ENCODE data around the gene EXT2.

Gene EXT2

DNA sequence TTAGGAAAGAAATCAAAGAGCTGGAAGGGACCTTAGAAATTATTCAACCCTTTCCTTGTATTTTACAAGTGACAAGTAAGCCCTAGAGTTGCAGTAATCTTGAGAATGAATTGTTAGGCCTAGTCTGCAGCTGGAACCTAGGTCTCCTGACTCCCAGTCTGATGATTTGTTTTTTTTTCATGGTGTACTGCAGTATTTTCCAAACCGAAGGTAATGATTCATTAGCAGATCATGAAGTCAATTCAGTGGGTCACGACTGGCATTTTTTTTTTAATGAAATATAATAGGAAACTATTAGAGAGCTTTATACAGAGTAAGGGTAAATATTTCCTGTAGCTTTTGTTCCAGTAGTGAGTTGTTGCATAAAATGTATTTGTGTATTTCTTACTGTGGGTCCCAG is 42.8 kb downstream of the EXT2 start:
- Histone ChIP-seq H3K4me3 (ENCODE audit: low read length) (no peak overlapping the region), H3K9me3 (ENCODE audit: control insufficient read depth, low read depth, low read length) (no peaks in the 10 kb centered on the region), H3K27ac (ENCODE audit: low read length) (no peak overlapping the region), H3K4me1 (ENCODE audit: control insufficient read depth, low read depth, low read length) (no peaks in the 10 kb centered on the region), H3K27me3 (ENCODE audit: control insufficient read depth, insufficient read depth, low read length) (no peaks in the 10 kb centered on the region), H3K36me3 (ENCODE audit: control insufficient read depth, low read depth, low read length) (no peaks in the 10 kb centered on the region), H3K9ac (ENCODE audit: low read length) (no peak overlapping the region)

DNA sequence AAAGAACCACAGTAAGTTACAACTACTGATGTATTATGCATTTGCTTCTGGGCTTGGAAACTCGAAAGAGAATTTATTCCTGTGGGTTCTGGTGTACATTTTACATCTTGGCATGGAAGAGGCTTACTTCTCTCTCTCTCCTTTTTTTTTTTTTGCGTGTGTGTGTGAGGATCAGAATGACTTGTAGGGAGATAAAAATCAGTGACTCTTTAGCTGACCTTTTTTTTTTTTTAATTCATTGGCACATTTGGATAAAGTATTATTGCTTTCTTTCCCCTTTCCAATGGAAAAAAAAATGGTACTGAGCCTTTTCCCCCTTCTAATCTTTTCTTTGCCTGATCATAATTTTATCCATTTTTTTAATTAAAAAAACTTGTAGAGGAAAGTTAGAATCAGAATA is 43.5 kb downstream of the EXT2 start:
- no peaks in the 10 kb centered on the region for H3K27me3 ChIP-seq (ENCODE audit: control insufficient read depth, insufficient read depth, low read length)
- no peak overlapping the region for H3K4me3 ChIP-seq (ENCODE audit: low read length)
- no peaks in the 10 kb centered on the region for H3K4me1 ChIP-seq (ENCODE audit: control insufficient read depth, low read depth, low read length)
- no peak overlapping the region for H3K27ac ChIP-seq (ENCODE audit: low read length)
- no peaks in the 10 kb centered on the region for H3K36me3 ChIP-seq (ENCODE audit: control insufficient read depth, low read depth, low read length)
- no peaks in the 10 kb centered on the region for H3K9me3 ChIP-seq (ENCODE audit: control insufficient read depth, low read depth, low read length)
- H3K9ac ChIP-seq (ENCODE audit: low read length) = no peak overlapping the region

DNA sequence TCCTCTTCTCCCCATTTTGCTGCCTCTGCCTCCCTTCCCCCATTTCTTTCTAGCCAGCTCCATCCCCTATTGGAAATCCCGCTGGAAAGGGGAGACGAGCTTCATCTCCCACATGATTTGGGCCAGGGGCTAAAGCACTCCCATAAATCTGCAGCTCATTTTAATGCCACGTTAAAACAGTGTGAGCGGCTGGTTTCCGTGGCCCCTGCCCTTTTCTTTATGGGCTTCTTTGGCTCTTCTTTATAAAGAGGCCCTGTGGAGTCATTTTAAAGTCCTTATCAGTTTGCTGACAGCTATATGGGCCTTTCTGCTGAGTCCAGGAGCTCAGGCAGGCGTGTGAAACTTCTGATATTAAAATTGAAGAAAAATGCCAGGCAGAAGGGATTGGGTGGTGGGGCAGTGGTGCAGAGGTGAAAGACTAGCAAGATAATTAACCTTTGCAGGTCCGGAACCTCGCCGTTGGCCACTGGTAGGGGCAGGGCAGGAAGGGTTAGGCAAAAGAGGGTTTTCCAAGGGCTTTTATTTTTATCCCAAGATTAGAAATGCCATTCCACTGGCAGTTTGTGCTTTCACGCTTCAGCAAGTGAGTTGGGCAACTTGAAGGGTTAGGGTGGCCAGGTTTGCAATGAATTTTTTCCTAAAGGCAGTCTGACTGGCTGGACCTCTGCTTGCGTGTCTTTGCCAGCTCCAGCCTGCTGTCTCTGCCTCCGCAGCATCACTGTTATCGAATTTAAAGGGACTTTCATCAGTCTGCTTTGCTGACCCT is 44.3 kb downstream of the EXT2 start:
- Histone ChIP-seq H3K36me3 (ENCODE audit: control insufficient read depth, low read depth, low read length) (no peaks in the 10 kb centered on the region), H3K4me3 (ENCODE audit: low read length) (no peak overlapping the region), H3K27ac (ENCODE audit: low read length) (no peak overlapping the region), H3K9ac (ENCODE audit: low read length) (no peak overlapping the region), H3K9me3 (ENCODE audit: control insufficient read depth, low read depth, low read length) (no peaks in the 10 kb centered on the region), H3K27me3 (ENCODE audit: control insufficient read depth, insufficient read depth, low read length) (no peaks in the 10 kb centered on the region), H3K4me1 (ENCODE audit: control insufficient read depth, low read depth, low read length) (no peaks in the 10 kb centered on the region)

DNA sequence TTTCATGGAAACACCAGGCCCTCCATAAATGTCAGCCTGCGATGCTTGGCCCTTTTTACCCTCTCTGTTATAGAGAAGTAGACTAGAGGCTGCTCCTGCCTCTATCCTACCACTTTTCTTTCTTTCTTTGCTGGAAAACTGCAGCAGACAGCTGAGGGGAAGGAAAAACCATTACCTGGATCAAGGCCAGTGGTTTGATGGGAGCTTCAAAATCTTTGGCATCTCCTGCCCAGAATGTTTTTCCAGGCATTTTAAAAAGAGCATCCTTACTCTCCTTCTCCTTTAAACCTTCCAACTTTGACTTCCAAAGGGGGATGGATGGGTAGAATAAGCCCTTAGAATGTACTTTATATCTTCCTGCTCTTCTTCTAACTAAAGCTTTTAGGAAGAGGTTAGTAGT is 44.9 kb downstream of the EXT2 start:
- no peaks in the 10 kb centered on the region for H3K27me3 ChIP-seq (ENCODE audit: control insufficient read depth, insufficient read depth, low read length)
- no peaks in the 10 kb centered on the region for H3K4me1 ChIP-seq (ENCODE audit: control insufficient read depth, low read depth, low read length)
- H3K4me3 ChIP-seq (ENCODE audit: low read length) = no peak overlapping the region
- no peaks in the 10 kb centered on the region for H3K9me3 ChIP-seq (ENCODE audit: control insufficient read depth, low read depth, low read length)
- H3K27ac ChIP-seq (ENCODE audit: low read length) = no peak overlapping the region
- no peak overlapping the region for H3K9ac ChIP-seq (ENCODE audit: low read length)
- no peaks in the 10 kb centered on the region for H3K36me3 ChIP-seq (ENCODE audit: control insufficient read depth, low read depth, low read length)

DNA sequence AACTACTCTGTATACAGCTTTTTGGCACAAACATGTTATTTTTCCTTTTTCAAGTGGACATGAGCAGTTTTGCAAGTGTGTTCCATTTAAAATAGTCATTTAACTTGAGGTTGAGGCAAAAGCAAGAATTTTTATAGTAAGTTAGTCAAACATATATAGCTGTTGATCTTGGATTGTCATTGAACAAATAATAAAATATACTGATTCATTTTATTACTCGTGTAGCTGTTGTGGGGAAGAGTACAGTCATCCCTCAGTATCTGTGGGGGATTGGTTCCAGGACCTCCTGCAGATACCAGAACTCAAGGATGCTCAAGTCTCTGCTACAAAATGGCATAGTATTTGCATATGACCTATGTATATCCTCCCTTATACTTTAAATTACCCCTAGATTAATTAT is 45.3 kb downstream of the EXT2 start:
- Histone ChIP-seq H3K4me3 (ENCODE audit: low read length) (no peak overlapping the region), H3K4me1 (ENCODE audit: control insufficient read depth, low read depth, low read length) (no peaks in the 10 kb centered on the region), H3K27me3 (ENCODE audit: control insufficient read depth, insufficient read depth, low read length) (no peaks in the 10 kb centered on the region), H3K9me3 (ENCODE audit: control insufficient read depth, low read depth, low read length) (no peaks in the 10 kb centered on the region), H3K27ac (ENCODE audit: low read length) (no peak overlapping the region), H3K9ac (ENCODE audit: low read length) (no peak overlapping the region), H3K36me3 (ENCODE audit: control insufficient read depth, low read depth, low read length) (no peaks in the 10 kb centered on the region)

DNA sequence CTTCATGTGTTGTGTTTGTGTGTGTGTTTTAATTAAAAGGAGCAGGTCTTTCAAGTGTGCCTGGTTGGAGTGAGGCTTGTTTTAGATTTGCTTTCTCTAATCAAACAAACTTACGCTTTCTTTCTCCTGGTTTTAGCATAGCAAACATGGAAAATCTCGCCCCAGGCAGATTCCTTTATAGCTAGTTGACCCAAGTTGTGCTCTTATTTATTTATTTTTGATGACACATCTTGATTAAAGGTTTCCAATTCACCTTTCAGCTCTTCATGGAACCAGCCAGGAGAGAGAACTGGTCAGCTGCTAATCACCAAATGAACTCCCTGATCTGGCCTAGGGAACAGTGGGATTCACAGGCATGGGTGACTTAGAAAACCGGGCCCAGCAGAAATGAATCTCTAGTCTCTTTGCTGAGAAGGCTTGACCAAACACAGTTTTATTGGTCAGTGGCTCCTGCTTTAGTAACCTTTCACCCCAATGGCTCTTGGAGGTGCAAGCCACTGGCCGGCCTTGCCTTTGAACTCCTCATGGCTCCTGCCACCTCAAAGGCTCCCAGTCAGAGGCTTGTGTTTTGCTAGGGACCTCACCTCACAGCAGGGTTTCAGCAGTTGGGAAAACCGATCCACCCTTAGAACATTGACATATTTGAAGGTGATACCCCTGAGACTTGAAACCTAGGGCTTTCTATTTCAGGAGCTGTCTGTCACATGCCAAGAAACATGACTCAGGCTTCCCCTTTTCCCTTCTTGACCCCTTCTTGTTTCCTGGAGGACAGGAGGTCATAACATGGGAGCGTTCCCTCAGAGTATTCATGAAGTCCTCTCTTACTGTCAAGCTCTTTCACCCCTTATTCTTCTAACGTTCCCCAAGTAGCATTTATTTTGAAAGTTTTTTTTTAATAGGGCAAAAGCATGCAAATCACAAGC is 48.8 kb downstream of the EXT2 start:
- no peaks in the 10 kb centered on the region for H3K27me3 ChIP-seq (ENCODE audit: control insufficient read depth, insufficient read depth, low read length)
- no peak overlapping the region for H3K27ac ChIP-seq (ENCODE audit: low read length)
- H3K4me1 ChIP-seq (ENCODE audit: control insufficient read depth, low read depth, low read length) = no peaks in the 10 kb centered on the region
- no peak overlapping the region for H3K4me3 ChIP-seq (ENCODE audit: low read length)
- no peaks in the 10 kb centered on the region for H3K36me3 ChIP-seq (ENCODE audit: control insufficient read depth, low read depth, low read length)
- H3K9me3 ChIP-seq (ENCODE audit: control insufficient read depth, low read depth, low read length) = no peaks in the 10 kb centered on the region
- H3K9ac ChIP-seq (ENCODE audit: low read length) = no peak overlapping the region

DNA sequence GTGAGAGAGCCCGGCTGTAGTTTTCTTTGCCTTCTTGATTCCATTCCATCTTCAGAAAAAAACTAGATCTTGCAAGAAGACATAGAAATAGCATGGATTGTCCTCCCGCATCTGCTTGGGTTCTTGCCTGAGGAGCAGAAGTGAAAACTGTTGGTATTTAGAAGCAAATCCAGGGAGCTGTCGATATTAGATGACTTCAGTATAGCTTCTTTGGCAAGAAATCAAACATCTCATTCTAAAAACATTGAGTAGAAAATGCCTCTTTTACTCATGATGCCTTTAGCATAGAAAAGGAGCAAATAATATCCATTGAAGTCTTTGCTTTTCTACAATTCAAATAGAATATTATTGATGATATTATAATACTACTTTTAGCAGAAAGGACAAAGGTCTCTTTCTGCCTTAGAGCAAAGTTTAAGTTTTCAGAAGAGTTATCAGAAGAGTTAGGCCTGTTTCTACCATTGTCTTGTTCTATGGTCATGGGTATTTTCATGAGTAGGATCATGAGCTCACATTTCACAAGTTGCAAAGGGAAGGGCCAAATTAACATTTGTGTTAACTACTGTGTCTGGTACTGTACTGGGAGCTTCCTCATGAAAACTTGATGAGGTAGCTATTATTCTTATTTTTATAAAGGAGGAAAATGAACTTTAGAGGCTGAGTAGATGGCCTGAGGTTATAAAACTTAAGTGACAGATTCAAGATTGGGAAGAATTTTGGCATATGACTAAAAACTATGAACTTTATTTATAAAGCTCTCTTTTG is 49.7 kb downstream of the EXT2 start:
- Histone ChIP-seq H3K9me3 (ENCODE audit: control insufficient read depth, low read depth, low read length) (no peaks in the 10 kb centered on the region), H3K4me1 (ENCODE audit: control insufficient read depth, low read depth, low read length) (no peaks in the 10 kb centered on the region), H3K27me3 (ENCODE audit: control insufficient read depth, insufficient read depth, low read length) (no peaks in the 10 kb centered on the region), H3K9ac (ENCODE audit: low read length) (no peak overlapping the region), H3K36me3 (ENCODE audit: control insufficient read depth, low read depth, low read length) (no peaks in the 10 kb centered on the region), H3K4me3 (ENCODE audit: low read length) (no peak overlapping the region), H3K27ac (ENCODE audit: low read length) (no peak overlapping the region)

DNA sequence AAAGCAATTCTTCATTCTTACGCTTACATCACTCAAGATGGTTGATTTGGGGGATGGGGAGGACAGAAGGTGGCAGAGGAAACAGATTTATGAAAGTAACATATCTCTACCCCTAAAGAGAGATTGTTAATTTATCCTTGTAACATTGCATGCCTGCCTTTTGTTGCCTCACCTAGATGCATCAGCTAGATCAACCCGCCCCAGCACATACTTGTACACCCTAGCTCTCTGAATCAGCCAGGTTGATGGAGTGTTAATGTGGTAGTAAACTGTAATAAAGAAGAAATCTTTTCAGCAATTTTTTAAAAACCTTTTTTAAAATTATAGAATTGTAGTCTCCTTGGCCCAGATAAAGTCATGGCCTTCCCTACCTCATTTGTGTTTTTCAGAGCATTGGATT is 51.5 kb downstream of the EXT2 start:
- Histone ChIP-seq H3K9me3 (ENCODE audit: control insufficient read depth, low read depth, low read length) (no peaks in the 10 kb centered on the region), H3K27ac (ENCODE audit: low read length) (no peak overlapping the region), H3K4me1 (ENCODE audit: control insufficient read depth, low read depth, low read length) (no peaks in the 10 kb centered on the region), H3K9ac (ENCODE audit: low read length) (no peak overlapping the region), H3K27me3 (ENCODE audit: control insufficient read depth, insufficient read depth, low read length) (no peaks in the 10 kb centered on the region), H3K4me3 (ENCODE audit: low read length) (no peak overlapping the region), H3K36me3 (ENCODE audit: control insufficient read depth, low read depth, low read length) (no peaks in the 10 kb centered on the region)

DNA sequence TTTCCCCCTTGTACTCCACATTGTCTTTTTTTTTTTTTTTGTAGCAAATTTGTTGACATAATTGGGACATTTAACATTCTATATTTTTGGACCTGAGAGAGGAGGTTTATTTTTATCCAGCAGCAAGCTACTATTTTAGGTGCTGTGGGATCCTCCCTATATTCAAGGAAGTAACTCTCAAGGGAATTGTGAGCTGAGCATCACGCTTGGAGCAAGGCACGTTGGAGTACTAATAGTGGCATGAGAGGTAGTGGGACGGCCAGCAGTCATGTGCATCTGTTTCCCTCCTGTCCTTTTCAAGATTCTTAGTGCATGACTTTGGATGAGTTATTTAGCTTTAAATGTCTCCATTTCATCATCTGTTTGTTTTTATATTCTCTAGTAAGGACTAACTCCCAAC is 52.3 kb downstream of the EXT2 start:
- Histone ChIP-seq H3K36me3 (ENCODE audit: control insufficient read depth, low read depth, low read length) (no peaks in the 10 kb centered on the region), H3K9me3 (ENCODE audit: control insufficient read depth, low read depth, low read length) (peaks cover 3% of the 10 kb centered on the region), H3K9ac (ENCODE audit: low read length) (no peak overlapping the region), H3K4me1 (ENCODE audit: control insufficient read depth, low read depth, low read length) (no peaks in the 10 kb centered on the region), H3K27ac (ENCODE audit: low read length) (no peak overlapping the region), H3K27me3 (ENCODE audit: control insufficient read depth, insufficient read depth, low read length) (no peaks in the 10 kb centered on the region), H3K4me3 (ENCODE audit: low read length) (no peak overlapping the region)

DNA sequence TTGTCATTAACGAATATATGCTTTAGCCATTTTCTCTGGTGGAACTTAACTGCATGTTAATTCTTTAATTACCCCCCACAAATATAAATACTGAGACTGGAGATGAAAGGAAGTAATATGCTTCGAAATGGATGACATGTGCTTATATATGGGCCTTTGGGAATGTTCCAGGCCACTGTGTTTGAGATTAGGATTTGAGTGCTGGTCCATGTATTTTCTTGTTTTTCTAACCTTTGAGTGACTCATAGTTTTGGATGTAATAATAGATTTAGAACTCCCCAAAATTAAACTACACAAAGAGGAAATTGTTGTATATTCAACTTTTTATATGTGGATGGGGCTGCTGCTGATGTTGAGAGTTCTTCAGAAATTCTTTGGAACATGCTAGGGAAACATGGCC is 54.2 kb downstream of the EXT2 start:
- no peaks in the 10 kb centered on the region for H3K4me1 ChIP-seq (ENCODE audit: control insufficient read depth, low read depth, low read length)
- no peak overlapping the region for H3K4me3 ChIP-seq (ENCODE audit: low read length)
- no peak overlapping the region for H3K9ac ChIP-seq (ENCODE audit: low read length)
- H3K27ac ChIP-seq (ENCODE audit: low read length) = no peak overlapping the region
- H3K27me3 ChIP-seq (ENCODE audit: control insufficient read depth, insufficient read depth, low read length) = no peaks in the 10 kb centered on the region
- peaks cover 5% of the 10 kb centered on the region for H3K9me3 ChIP-seq (ENCODE audit: control insufficient read depth, low read depth, low read length)
- H3K36me3 ChIP-seq (ENCODE audit: control insufficient read depth, low read depth, low read length) = no peaks in the 10 kb centered on the region

DNA sequence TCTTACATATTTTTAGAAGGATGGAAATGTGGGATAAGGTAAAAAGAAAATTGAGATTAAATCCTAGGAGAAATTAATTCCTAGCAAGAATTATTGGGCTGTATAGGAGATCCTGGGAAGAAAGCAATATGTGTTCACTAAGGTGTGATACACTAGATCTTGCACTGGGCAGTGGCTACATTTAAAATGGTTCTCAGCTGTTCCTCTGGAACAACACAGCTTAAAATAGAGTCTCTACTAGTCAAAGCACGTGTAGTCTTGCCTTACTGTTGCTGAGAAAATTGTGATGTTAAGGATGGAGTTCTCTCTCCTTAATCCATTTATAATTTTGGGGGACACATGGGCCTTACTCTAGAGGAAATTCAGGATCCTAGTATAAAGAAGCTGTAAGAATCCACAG is 54.9 kb downstream of the EXT2 start:
- no peak overlapping the region for H3K9ac ChIP-seq (ENCODE audit: low read length)
- no peaks in the 10 kb centered on the region for H3K4me1 ChIP-seq (ENCODE audit: control insufficient read depth, low read depth, low read length)
- H3K27me3 ChIP-seq (ENCODE audit: control insufficient read depth, insufficient read depth, low read length) = no peaks in the 10 kb centered on the region
- H3K36me3 ChIP-seq (ENCODE audit: control insufficient read depth, low read depth, low read length) = no peaks in the 10 kb centered on the region
- no peak overlapping the region for H3K4me3 ChIP-seq (ENCODE audit: low read length)
- peaks cover 5% of the 10 kb centered on the region for H3K9me3 ChIP-seq (ENCODE audit: control insufficient read depth, low read depth, low read length)
- H3K27ac ChIP-seq (ENCODE audit: low read length) = no peak overlapping the region

Measured in iPS-18a (cell line).